Measurements from ENCODE around the gene SEM1. TPM values are rescaled to one million over a fixed set of nuclear protein-coding genes. Genes with fewer than 3 reads are reported as not detected.

SEM1 gene
- total RNA-seq, 1 experiment from 2014 or later = 73.3 TPM

GRCh38 chr7:96739167-96739566 is 29.5 kb upstream of the SEM1 start:
- POLR2A ChIA-PET = no interaction called here
- no peaks in the 10 kb centered on the region for H3K36me3 Mint-ChIP-seq
- CTCF ChIA-PET = no interaction called here
- TF ChIP-seq ZNF121 (CRISPR knock-in tag; IDR thresholded peaks at IDR 0.05) (no peak), HMGA2 (CRISPR knock-in tag; IDR thresholded peaks at IDR 0.05) (no peak), ZSCAN18 (CRISPR knock-in tag; IDR thresholded peaks at IDR 0.05) (no peak), ATF2 (CRISPR knock-in tag; IDR thresholded peaks at IDR 0.05; ENCODE audit: borderline replicate concordance, low read depth) (no peak), AFF4 (CRISPR knock-in tag; IDR thresholded peaks at IDR 0.05; ENCODE audit: borderline replicate concordance) (no peak), PRRX2 (CRISPR knock-in tag; IDR thresholded peaks at IDR 0.05) (no peak), TEAD1 (CRISPR knock-in tag; IDR thresholded peaks at IDR 0.05) (no peak), E2F4 (CRISPR knock-in tag; IDR thresholded peaks at IDR 0.05; ENCODE audit: borderline replicate concordance, low read depth) (no peak), MYBL2 (CRISPR knock-in tag; IDR thresholded peaks at IDR 0.05) (no peak)
- no peak for ATAC-seq
- DNase-seq (ENCODE audit: low spot score) = no peak
- H3K27me3 Mint-ChIP-seq (ENCODE audit: low read depth) = no peaks in the 10 kb centered on the region
- H3K27ac Mint-ChIP-seq = no peak overlapping the region
- no peaks in the 10 kb centered on the region for H3K9me3 Mint-ChIP-seq
- no peak overlapping the region for H3K4me3 Mint-ChIP-seq
- H3K4me1 Mint-ChIP-seq = peaks cover 19% of the 10 kb centered on the region

GRCh38 chr7:96738705-96739104 is 29.1 kb upstream of the SEM1 start:
- ChIA-PET CTCF (no interaction called here), POLR2A (no interaction called here)
- H3K36me3 Mint-ChIP-seq = no peaks in the 10 kb centered on the region
- no peaks in the 10 kb centered on the region for H3K27me3 Mint-ChIP-seq (ENCODE audit: low read depth)
- TF ChIP-seq ZNF138 (CRISPR knock-in tag; conservative IDR thresholded peaks at IDR 0.05) (no peak), ATF1 (CRISPR knock-in tag; IDR thresholded peaks at IDR 0.05) (no peak), IRF2 (CRISPR knock-in tag; IDR thresholded peaks at IDR 0.05; ENCODE audit: borderline replicate concordance, low read depth) (no peak), PRRX2 (CRISPR knock-in tag; IDR thresholded peaks at IDR 0.05) (no peak), ZBTB43 (CRISPR knock-in tag; IDR thresholded peaks at IDR 0.05) (no peak), GRHL2 (CRISPR knock-in tag; IDR thresholded peaks at IDR 0.05; ENCODE audit: insufficient replicate concordance, severe bottlenecking) (no peak), EMX1 (CRISPR knock-in tag; IDR thresholded peaks at IDR 0.05) (no peak), E2F5 (CRISPR knock-in tag; IDR thresholded peaks at IDR 0.05) (no peak), CREM (CRISPR knock-in tag; IDR thresholded peaks at IDR 0.05) (no peak), RELA (CRISPR knock-in tag; IDR thresholded peaks at IDR 0.05; ENCODE audit: borderline replicate concordance) (no peak), GTF2I (CRISPR knock-in tag; conservative IDR thresholded peaks at IDR 0.05) (no peak), TP53 (CRISPR knock-in tag; IDR thresholded peaks at IDR 0.05) (no peak), MYBL2 (CRISPR knock-in tag; IDR thresholded peaks at IDR 0.05) (no peak)
- no peaks in the 10 kb centered on the region for H3K9me3 Mint-ChIP-seq
- no peak overlapping the region for H3K4me3 Mint-ChIP-seq
- no peak overlapping the region for H3K27ac Mint-ChIP-seq
- peaks cover 19% of the 10 kb centered on the region for H3K4me1 Mint-ChIP-seq
- DNase-seq (ENCODE audit: low spot score) (no peak), ATAC-seq (no peak)

All from WTC11 (cell line).